ENCODE measurements around the gene ZC3HAV1.

The ZC3HAV1 gene

DNA sequence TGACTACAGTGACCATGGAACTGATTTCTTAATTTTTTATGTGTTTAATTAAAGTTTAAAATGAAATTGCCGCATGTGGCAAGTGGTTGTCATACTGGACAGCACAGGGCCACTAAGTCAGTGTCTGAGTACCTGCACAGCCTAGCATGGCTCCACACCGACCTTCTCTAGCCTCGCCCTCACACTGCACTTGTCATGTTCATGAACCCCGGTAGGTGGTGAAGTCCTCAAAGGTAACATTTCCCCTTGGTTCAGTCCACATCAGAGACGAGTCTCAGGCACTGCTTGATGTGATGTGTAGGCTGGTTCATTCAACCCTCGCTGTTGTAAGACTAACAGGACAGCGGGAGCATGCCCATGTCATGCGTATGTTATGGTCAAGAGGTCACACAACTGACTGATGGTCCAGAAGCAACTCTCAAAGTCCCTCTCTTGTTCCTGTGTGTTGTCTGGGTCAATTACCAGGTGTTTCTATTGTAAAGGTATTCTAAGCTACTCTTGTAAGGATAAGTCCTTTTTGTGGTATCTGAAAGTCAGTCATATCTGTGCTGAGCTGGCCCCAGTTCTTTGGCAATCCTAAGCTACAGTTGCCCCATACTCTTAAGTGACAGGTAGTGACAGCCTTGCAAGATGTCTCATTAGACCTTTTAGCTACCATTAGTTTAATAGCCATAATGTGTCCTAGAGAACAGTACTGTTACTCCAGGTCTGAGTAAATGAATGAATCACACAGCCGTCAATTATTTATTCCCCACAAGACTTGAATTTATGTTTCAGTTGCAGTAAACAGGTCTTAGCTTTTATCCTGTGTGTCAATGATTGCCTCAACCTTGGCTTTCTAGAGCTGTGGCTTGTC is 40.7 kb downstream of the ZC3HAV1 start:
- H3K79me2 ChIP-seq (ENCODE audit: low read length), result peaks cover 69% of the 10 kb centered on the region
- TF ChIP-seq EZH2 (optimal IDR thresholded peaks at IDR 0.05; ENCODE audit: low read depth, low read length) (no peak), EZH2phosphoT487 (IDR thresholded peaks at IDR 0.05; ENCODE audit: low read length) (no peak)
- TF ChIP-seq, protein P1, sequence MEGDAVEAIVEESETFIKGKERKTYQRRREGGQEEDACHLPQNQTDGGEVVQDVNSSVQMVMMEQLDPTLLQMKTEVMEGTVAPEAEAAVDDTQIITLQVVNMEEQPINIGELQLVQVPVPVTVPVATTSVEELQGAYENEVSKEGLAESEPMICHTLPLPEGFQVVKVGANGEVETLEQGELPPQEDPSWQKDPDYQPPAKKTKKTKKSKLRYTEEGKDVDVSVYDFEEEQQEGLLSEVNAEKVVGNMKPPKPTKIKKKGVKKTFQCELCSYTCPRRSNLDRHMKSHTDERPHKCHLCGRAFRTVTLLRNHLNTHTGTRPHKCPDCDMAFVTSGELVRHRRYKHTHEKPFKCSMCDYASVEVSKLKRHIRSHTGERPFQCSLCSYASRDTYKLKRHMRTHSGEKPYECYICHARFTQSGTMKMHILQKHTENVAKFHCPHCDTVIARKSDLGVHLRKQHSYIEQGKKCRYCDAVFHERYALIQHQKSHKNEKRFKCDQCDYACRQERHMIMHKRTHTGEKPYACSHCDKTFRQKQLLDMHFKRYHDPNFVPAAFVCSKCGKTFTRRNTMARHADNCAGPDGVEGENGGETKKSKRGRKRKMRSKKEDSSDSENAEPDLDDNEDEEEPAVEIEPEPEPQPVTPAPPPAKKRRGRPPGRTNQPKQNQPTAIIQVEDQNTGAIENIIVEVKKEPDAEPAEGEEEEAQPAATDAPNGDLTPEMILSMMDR (IDR thresholded peaks at IDR 0.05; ENCODE audit: low read length), result no peak
- H3K4me3 ChIP-seq (ENCODE audit: low read length), result no peak overlapping the region
- H3K9me3 ChIP-seq (replicated peaks; ENCODE audit: insufficient read depth, low read length), result no peaks in the 10 kb centered on the region
- H3K4me1 ChIP-seq (ENCODE audit: low read length), result peaks cover 7% of the 10 kb centered on the region
- no peak overlapping the region for H2AFZ ChIP-seq (ENCODE audit: low read length)
- DNase-seq, result no peak
- no peaks in the 10 kb centered on the region for H4K20me1 ChIP-seq (ENCODE audit: insufficient read depth, low read length)
- H3K27ac ChIP-seq (ENCODE audit: low read length), result no peak overlapping the region
- no peak overlapping the region for H3K9ac ChIP-seq (ENCODE audit: low read length)
- H3K27me3 ChIP-seq (replicated peaks; ENCODE audit: insufficient read depth, low read length), result no peaks in the 10 kb centered on the region
- peaks cover 10% of the 10 kb centered on the region for H3F3A ChIP-seq (ENCODE audit: insufficient read depth, low read length)
- no peaks in the 10 kb centered on the region for H3K9me2 ChIP-seq (replicated peaks; ENCODE audit: insufficient read depth, low read length)
- no peak overlapping the region for H3K4me2 ChIP-seq (ENCODE audit: low read depth, low read length)
- H3K36me3 ChIP-seq (replicated peaks; ENCODE audit: insufficient read depth, low read length), result peaks cover 25% of the 10 kb centered on the region

DNA sequence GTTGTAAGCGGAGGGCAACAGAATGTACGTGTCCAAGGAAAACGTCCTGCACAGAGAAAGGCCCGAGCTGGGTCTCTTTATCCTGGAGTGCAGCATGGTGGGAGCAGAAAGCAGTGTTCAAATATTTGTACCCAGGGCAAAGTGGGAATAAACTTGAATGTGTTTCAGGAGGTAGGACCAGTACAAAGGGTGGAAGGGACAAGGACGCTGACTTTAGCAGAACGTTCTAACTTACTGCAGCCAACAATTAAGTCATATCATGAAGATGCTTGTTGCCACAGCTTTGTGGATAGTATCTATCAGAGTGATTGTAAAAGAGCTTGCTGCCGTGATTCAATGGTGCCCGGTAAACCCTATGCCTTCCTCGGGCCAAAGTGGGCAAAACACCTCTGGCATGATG is 43.2 kb downstream of the ZC3HAV1 start:
- Histone ChIP-seq H3K4me3 (ENCODE audit: low read length) (no peak overlapping the region), H3K27me3 (replicated peaks; ENCODE audit: insufficient read depth, low read length) (no peaks in the 10 kb centered on the region), H3K9ac (ENCODE audit: low read length) (no peak overlapping the region), H3F3A (ENCODE audit: insufficient read depth, low read length) (0 out of 2 replicates have a peak, but pooled peaks cover 4% of the 10 kb centered on the region), H3K79me2 (ENCODE audit: low read length) (peaks cover 68% of the 10 kb centered on the region), H3K27ac (ENCODE audit: low read length) (no peak overlapping the region), H4K20me1 (ENCODE audit: insufficient read depth, low read length) (no peaks in the 10 kb centered on the region), H3K9me2 (replicated peaks; ENCODE audit: insufficient read depth, low read length) (no peaks in the 10 kb centered on the region), H2AFZ (ENCODE audit: low read length) (no peak overlapping the region), H3K9me3 (replicated peaks; ENCODE audit: insufficient read depth, low read length) (no peaks in the 10 kb centered on the region), H3K36me3 (replicated peaks; ENCODE audit: insufficient read depth, low read length) (peaks cover 17% of the 10 kb centered on the region), H3K4me2 (ENCODE audit: low read depth, low read length) (no peak overlapping the region), H3K4me1 (ENCODE audit: low read length) (no peaks in the 10 kb centered on the region)
- no peak for TF ChIP-seq EZH2 (optimal IDR thresholded peaks at IDR 0.05; ENCODE audit: low read depth, low read length)
- no peak for TF ChIP-seq EZH2phosphoT487 (IDR thresholded peaks at IDR 0.05; ENCODE audit: low read length)
- TF ChIP-seq, protein P1 (IDR thresholded peaks at IDR 0.05; ENCODE audit: low read length), result no peak
- no peak for DNase-seq

DNA sequence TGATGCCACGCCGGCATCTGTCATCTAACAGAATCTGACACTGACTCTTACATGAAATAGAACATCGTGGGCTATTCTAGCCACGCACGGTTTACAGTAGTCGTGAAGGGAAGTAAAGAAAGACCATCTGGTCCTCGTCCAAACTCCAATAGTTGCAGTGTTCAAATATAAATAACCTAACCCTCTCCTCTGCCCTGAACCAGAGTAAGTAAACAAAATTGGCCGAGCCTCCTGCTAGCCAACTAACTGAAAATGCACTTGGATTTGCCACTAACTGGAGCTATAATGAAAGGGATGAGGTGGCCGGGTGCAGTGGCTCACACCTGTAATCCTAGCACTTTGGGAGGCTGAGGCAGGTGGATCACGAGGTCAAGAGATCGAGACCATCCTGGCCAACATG is 44.2 kb downstream of the ZC3HAV1 start:
- Histone ChIP-seq H3K4me3 (ENCODE audit: low read length) (no peak overlapping the region), H4K20me1 (ENCODE audit: insufficient read depth, low read length) (no peaks in the 10 kb centered on the region), H3K36me3 (replicated peaks; ENCODE audit: insufficient read depth, low read length) (peaks cover 17% of the 10 kb centered on the region), H3K9me2 (replicated peaks; ENCODE audit: insufficient read depth, low read length) (no peaks in the 10 kb centered on the region), H3K4me2 (ENCODE audit: low read depth, low read length) (no peak overlapping the region), H2AFZ (ENCODE audit: low read length) (no peak overlapping the region), H3K9me3 (replicated peaks; ENCODE audit: insufficient read depth, low read length) (no peaks in the 10 kb centered on the region), H3K27ac (ENCODE audit: low read length) (no peak overlapping the region), H3F3A (ENCODE audit: insufficient read depth, low read length) (0 out of 2 replicates have a peak, but pooled peaks cover 4% of the 10 kb centered on the region), H3K79me2 (ENCODE audit: low read length) (peaks cover 69% of the 10 kb centered on the region), H3K4me1 (ENCODE audit: low read length) (no peaks in the 10 kb centered on the region), H3K9ac (ENCODE audit: low read length) (no peak overlapping the region), H3K27me3 (replicated peaks; ENCODE audit: insufficient read depth, low read length) (no peaks in the 10 kb centered on the region)
- no peak for TF ChIP-seq EZH2 (optimal IDR thresholded peaks at IDR 0.05; ENCODE audit: low read depth, low read length)
- TF ChIP-seq, protein P1 (IDR thresholded peaks at IDR 0.05; ENCODE audit: low read length), result no peak
- no peak for TF ChIP-seq EZH2phosphoT487 (IDR thresholded peaks at IDR 0.05; ENCODE audit: low read length)
- DNase-seq, result no peak

Measured in MM.1S (cell line).